ENCODE data around the gene SHF. TPM values are rescaled to one million over a fixed set of nuclear protein-coding genes. Genes with fewer than 3 reads are reported as not detected.

The SHF gene
- total and polyA plus RNA-seq, 8 donors, result 5.5 to 44.9 (median 37.3) TPM

DNA sequence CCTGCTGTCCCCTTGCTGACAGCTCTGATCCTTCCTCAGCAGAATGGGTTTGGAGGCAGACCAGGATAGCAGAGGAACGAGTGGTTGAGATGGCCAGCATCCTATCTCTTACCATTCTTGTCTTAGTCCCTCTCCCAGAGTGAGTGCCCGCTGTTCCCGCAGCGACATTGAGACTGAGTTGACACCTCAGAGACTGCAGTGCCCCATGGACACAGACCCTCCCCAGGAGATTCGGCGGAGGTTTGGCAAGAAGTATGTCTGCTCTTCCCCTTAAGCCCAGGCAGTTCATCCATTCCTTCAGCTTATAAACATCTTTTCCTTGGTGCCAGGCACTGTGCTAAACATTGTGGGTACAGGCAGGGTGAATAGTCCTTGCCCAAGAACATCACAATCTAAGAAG lies 36.8 kb downstream of the SHF start:
- Histone ChIP-seq H3K9me3 (no peaks in the 10 kb centered on the region), H3K27me3 (no peaks in the 10 kb centered on the region), H3K4me3 (no peak overlapping the region), H3K27ac (no peak overlapping the region), H3K36me3 (peaks cover 0 to 38% of the 10 kb centered on the region in 2 donors), H3K4me1 (no peaks in the 10 kb centered on the region)
- TF ChIP-seq, protein P1, sequence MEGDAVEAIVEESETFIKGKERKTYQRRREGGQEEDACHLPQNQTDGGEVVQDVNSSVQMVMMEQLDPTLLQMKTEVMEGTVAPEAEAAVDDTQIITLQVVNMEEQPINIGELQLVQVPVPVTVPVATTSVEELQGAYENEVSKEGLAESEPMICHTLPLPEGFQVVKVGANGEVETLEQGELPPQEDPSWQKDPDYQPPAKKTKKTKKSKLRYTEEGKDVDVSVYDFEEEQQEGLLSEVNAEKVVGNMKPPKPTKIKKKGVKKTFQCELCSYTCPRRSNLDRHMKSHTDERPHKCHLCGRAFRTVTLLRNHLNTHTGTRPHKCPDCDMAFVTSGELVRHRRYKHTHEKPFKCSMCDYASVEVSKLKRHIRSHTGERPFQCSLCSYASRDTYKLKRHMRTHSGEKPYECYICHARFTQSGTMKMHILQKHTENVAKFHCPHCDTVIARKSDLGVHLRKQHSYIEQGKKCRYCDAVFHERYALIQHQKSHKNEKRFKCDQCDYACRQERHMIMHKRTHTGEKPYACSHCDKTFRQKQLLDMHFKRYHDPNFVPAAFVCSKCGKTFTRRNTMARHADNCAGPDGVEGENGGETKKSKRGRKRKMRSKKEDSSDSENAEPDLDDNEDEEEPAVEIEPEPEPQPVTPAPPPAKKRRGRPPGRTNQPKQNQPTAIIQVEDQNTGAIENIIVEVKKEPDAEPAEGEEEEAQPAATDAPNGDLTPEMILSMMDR (IDR thresholded peaks at IDR 0.05), result no peak
- DNase-seq (no peak), ATAC-seq (no peak)
- intact Hi-C loops (cut with DNase I), result loop anchor here in 1 of 2 donors (10.0 kb wide), 1 partner anchor 114 kb away; no protein-coding TSS in a partner anchor

DNA sequence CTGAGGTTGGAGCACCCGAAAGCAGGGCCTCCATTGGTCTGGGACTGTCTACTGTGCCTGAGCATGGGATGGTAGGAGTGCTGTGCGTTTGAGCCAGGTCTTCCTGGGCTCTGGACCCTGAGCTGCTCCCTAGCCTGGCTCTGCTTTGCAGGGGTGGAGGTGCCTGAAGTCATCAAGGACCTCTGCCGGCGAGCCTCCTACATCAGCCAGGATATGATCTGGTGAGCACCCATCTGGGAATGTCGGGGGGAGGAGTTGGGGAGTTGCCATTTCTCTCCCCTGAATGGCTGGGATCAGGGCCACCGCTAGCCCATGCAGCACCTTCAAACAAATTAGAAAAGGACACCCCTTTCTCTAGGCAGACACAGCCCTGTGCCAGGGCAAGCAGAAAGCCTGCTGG lies 37.3 kb downstream of the SHF start:
- no peak for DNase-seq
- H3K36me3 ChIP-seq, result peaks cover 0 to 33% of the 10 kb centered on the region in 2 donors

DNA sequence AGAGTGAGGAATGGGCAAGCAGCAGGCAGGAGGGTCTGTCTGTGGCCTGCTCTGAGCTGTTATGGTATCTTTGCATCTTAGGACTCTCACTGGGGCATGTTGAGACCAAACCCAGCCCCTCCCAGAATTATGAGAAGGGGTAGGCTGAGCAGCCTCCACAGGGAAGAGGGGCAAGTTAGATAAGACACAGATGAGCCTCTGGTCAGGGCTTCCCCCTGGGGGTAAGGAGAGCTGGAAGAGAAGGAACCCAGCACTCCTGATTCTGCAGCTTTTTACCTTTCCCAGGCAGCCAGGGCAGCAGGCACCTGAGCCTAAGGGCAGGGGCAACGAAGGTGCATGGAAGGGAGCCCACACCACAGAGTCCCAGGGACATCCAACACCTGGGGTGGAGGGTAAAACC lies 38.7 kb downstream of the SHF start:
- no peaks in the 10 kb centered on the region for H3K27me3 ChIP-seq
- ATAC-seq (no peak), DNase-seq (no peak)
- H3K27ac ChIP-seq, result no peak overlapping the region
- no peaks in the 10 kb centered on the region for H3K4me1 ChIP-seq
- intact Hi-C loops (cut with DNase I), result no loop called here
- H3K9me3 ChIP-seq, result no peaks in the 10 kb centered on the region
- H3K36me3 ChIP-seq, result peaks cover 0 to 39% of the 10 kb centered on the region in 2 donors
- no peak overlapping the region for H3K4me3 ChIP-seq
- TF ChIP-seq, protein P1 (IDR thresholded peaks at IDR 0.05), result no peak

More for the DNA sequence above, 37.3 kb downstream of the SHF start:
- no peaks in the 10 kb centered on the region for H3K9me3 ChIP-seq
- H3K4me1 ChIP-seq, result no peaks in the 10 kb centered on the region
- TF ChIP-seq, protein P1 (IDR thresholded peaks at IDR 0.05), result no peak
- no peak for ATAC-seq
- no peak overlapping the region for H3K27ac ChIP-seq
- no peak overlapping the region for H3K4me3 ChIP-seq
- H3K27me3 ChIP-seq, result no peaks in the 10 kb centered on the region
- intact Hi-C loops (cut with DNase I), result loop anchor here in 1 of 2 donors (10.0 kb wide), 1 partner anchor 114 kb away; no protein-coding TSS in a partner anchor

DNA sequence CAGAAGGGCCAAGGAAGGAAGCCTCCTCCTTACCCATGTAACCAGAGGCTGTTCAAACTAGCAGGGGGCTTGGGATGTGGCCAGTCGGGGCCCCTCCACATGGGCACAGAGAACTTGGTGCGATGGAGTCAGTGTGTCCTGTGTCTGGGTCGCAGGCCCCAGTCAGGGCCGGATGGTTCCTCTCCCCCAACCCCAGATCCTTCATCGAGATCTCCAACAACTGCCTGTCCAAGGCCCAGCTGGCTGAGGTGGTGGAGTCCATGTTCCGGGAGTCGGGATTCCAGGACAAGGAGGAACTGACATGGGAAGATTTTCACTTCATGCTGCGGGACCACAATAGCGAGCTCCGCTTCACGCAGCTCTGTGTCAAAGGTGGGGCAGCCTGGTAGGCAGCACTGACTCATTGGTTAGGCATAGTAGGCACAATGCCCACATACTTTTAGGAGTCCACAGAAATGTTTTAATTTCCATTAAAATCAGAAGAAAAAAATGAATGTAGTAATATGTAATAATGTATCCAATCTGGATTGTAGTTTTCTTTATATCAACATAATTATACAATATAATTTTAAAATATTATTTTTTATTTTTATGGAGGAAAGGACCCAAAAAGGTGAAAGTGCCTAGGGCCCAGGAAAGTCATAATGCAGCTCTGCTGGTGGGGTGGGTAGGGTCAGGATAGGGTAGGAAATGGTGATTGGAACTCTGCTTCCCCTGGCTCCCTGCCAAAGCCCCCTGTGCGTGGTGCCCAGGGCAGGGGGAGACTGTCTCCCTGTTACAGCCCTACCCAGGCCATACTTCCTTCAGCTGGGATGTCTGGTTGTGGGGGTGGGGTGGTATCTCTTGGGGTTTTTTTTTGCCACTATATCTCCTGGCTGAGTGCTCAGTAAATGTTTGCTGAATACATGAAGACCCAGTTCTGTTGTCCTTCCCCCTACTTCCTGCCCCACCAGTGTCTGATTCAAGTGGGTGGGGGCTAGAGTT lies 39.4 kb downstream of the SHF start:
- Histone ChIP-seq H3K4me3 (no peak overlapping the region), H3K9me3 (no peaks in the 10 kb centered on the region), H3K27me3 (no peaks in the 10 kb centered on the region), H3K27ac (no peak overlapping the region), H3K4me1 (no peaks in the 10 kb centered on the region), H3K36me3 (peaks cover 0 to 44% of the 10 kb centered on the region in 2 donors)
- intact Hi-C loops (cut with DNase I), result no loop called here
- ATAC-seq (no peak), DNase-seq (no peak)
- TF ChIP-seq, protein P1 (IDR thresholded peaks at IDR 0.05), result no peak

DNA sequence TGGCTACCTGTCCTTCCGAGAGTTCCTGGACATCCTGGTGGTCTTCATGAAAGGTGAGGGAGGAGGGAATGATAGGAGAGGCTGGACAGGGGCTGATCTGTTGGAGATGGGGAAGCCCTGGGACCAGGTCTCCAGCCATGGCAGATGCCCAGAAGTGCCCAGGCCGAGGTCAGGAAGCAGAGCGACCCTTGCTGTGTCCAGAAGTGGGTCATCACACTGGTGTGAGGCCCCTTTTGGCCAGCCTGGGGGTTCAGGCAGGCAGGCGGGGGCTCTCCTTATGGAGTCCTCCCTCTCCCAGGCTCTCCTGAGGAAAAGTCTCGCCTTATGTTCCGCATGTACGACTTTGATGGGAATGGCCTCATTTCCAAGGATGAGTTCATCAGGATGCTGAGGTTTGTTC lies 40.2 kb downstream of the SHF start:
- peaks cover 0 to 38% of the 10 kb centered on the region in 2 donors for H3K36me3 ChIP-seq
- no peak for ATAC-seq
- intact Hi-C loops (cut with DNase I), result no loop called here
- TF ChIP-seq, protein P1 (IDR thresholded peaks at IDR 0.05), result no peak
- no peak overlapping the region for H3K27ac ChIP-seq
- H3K9me3 ChIP-seq, result no peaks in the 10 kb centered on the region
- no peaks in the 10 kb centered on the region for H3K4me1 ChIP-seq
- no peak overlapping the region for H3K4me3 ChIP-seq
- DNase-seq, result no peak
- no peaks in the 10 kb centered on the region for H3K27me3 ChIP-seq

Data from left lung (tissue), 10 donors.